Fibroblast of pulmonary artery (primary cell): ENCODE data around the gene PHF21A.
A peak's percentile ranks its signal among the peaks of the same experiment; 100 is the strongest.

Experiments
- DNase-seq: peaks from one replicate; pipeline ENCODE4 v3.0.0-alpha.2; 2010; ENCODE audit warnings: low read depth
- H3K4me3 ChIP-seq: replicated peaks from 2 replicates; pipeline ENCODE4 v1.5.1; 2011; ENCODE audit warnings: low read depth, mild to moderate bottlenecking, control low read depth, low read length, moderate library complexity
- CTCF ChIP-seq: IDR thresholded peaks from 2 replicates; pipeline ENCODE4 v1.5.1; 2011; ENCODE audit warnings: mild to moderate bottlenecking, control low read depth, low read length, inconsistent platforms; ENCODE audit errors: missing control alignments

Gene PHF21A

GRCh38 chr11:46106530-46107407, 14.5 kb downstream of the PHF21A start:
- TF ChIP-seq CTCF, result no peak
- no peak overlapping the region for H3K4me3 ChIP-seq
- peak; percentile 54 for DNase-seq

GRCh38 chr11:46105926-46106325, 15.3 kb downstream of the PHF21A start:
- no peak for DNase-seq
- TF ChIP-seq CTCF, result no peak
- no peak overlapping the region for H3K4me3 ChIP-seq

- no peak for TF ChIP-seq CTCF
- no peak for DNase-seq
- no peak overlapping the region for H3K4me3 ChIP-seq
Observed at GRCh38 chr11:46105134-46105628, 16.1 kb downstream of the PHF21A start.

- no peak for DNase-seq
- no peak overlapping the region for H3K4me3 ChIP-seq
- no peak for TF ChIP-seq CTCF
Observed at GRCh38 chr11:46102843-46103242, 18.4 kb downstream of the PHF21A start.

GRCh38 chr11:46100670-46101069, 20.6 kb downstream of the PHF21A start:
- no peak for TF ChIP-seq CTCF
- no peak overlapping the region for H3K4me3 ChIP-seq
- DNase-seq, result no peak

- peak overlapping the region; percentile 30 for H3K4me3 ChIP-seq
- TF ChIP-seq CTCF, result no peak
- DNase-seq, result peak; percentile 35
Observed at GRCh38 chr11:46099963-46100316, 21.3 kb downstream of the PHF21A start.

GRCh38 chr11:46090375-46090774, 30.9 kb downstream of the PHF21A start:
- H3K4me3 ChIP-seq, result no peak overlapping the region
- no peak for TF ChIP-seq CTCF
- DNase-seq, result no peak
